Bone marrow (tissue), 2 donors: ENCODE data around the gene SCRN2.

Experiments
- DNase-seq, 2 donors: peaks; one replicate each; lab custom pipeline; 2025; lab: John Stamatoyannopoulos, UW

Gene SCRN2

GRCh38 chr17:47821031-47821423 lies 20.0 kb downstream of the SCRN2 start:
- DNase-seq: no peak

- DNase-seq: no peak
Observed at GRCh38 chr17:47820033-47820789, 20.9 kb downstream of the SCRN2 start.

- no peak for DNase-seq
Observed at GRCh38 chr17:47819475-47819874, 21.6 kb downstream of the SCRN2 start.

- DNase-seq: no peak
Observed at GRCh38 chr17:47818002-47818695, 22.9 kb downstream of the SCRN2 start.

GRCh38 chr17:47816947-47817346 lies 24.1 kb downstream of the SCRN2 start:
- DNase-seq: no peak

GRCh38 chr17:47816111-47816735 lies 24.9 kb downstream of the SCRN2 start:
- no peak for DNase-seq

- no peak for DNase-seq
Observed at GRCh38 chr17:47815106-47815918, 25.8 kb downstream of the SCRN2 start.

- no peak for DNase-seq
Observed at GRCh38 chr17:47813512-47814031, 27.5 kb downstream of the SCRN2 start.

GRCh38 chr17:47813077-47813476 lies 28.0 kb downstream of the SCRN2 start:
- no peak for DNase-seq

GRCh38 chr17:47812146-47812920 lies 28.7 kb downstream of the SCRN2 start:
- DNase-seq: no peak

GRCh38 chr17:47811709-47812108 lies 29.4 kb downstream of the SCRN2 start:
- DNase-seq: no peak

GRCh38 chr17:47810901-47811635 lies 30.0 kb downstream of the SCRN2 start:
- DNase-seq: no peak

GRCh38 chr17:47810200-47810821 lies 30.8 kb downstream of the SCRN2 start:
- no peak for DNase-seq

GRCh38 chr17:47808830-47809480 lies 32.1 kb downstream of the SCRN2 start:
- DNase-seq: no peak

GRCh38 chr17:47808036-47808829 lies 32.8 kb downstream of the SCRN2 start:
- DNase-seq: no peak

- DNase-seq: no peak
Observed at GRCh38 chr17:47807421-47807820, 33.7 kb downstream of the SCRN2 start.

GRCh38 chr17:47806913-47807255 lies 34.2 kb downstream of the SCRN2 start:
- DNase-seq: no peak

GRCh38 chr17:47806026-47806912 lies 34.8 kb downstream of the SCRN2 start:
- no peak for DNase-seq
